GM18526 (cell line): Measurements from ENCODE around the gene RPS23.
A peak's percentile ranks its signal among the peaks of the same experiment; 100 is the strongest.

Source experiments
- POLR2A ChIP-seq: IDR thresholded peaks from 3 replicates; pipeline ENCODE4 v1.6.1; 2011; ENCODE audit not compliant: insufficient read length; ENCODE audit errors: extremely low read depth

Gene RPS23

DNA sequence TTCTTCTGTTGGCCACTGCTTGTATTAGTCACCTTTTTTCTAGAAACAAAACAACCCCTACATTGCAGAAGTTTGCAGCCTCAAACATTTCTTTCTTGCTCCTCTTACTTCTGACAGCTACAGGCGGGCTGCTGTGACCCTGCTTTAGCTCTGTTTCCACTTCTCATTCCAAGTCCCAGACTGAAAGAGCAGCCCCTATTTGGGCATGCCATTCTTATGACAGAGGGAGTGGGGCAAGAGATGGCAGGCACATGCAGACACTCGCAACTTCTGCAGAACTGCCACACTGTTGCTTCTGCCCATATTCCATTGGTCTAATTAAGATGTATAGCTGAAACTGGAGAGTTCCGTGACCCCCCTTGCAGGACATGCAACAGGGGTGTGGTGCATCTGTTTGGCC is 19.6 kb upstream of the RPS23 start:
- TF ChIP-seq POLR2A = no peak

- no peak for TF ChIP-seq POLR2A
These were observed 18.8 kb upstream of the RPS23 start for GRCh38 chr5:82296929-82297328.

DNA sequence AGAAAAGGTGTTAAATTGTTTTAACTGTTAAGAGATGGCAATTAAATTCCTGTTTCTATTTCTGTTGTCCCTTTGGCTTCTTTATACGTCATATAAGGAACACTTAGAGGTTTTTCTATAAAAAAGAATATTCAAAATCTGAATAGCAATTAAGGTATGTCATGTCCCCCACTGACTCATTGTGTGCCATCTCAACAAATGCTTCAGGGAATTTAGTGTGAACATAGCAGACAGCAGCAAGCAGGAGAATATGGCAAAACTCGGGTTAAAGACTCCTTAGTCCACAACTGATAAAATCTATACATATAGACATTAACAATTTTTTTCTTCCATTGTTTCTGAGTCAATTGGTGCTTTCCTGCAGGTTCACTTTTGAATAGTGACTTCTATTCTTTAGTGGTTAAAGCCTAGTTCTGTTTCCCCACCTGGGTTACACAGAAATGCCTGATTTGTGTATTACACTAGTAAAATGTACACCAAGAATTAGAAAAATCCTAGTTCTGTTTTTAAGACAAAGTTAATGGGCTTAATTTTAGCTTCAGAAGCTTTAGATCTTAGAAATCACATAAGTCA is 17.9 kb upstream of the RPS23 start:
- no peak for TF ChIP-seq POLR2A

- TF ChIP-seq POLR2A = no peak
These were observed 17.0 kb upstream of the RPS23 start for GRCh38 chr5:82295144-82295543.

DNA sequence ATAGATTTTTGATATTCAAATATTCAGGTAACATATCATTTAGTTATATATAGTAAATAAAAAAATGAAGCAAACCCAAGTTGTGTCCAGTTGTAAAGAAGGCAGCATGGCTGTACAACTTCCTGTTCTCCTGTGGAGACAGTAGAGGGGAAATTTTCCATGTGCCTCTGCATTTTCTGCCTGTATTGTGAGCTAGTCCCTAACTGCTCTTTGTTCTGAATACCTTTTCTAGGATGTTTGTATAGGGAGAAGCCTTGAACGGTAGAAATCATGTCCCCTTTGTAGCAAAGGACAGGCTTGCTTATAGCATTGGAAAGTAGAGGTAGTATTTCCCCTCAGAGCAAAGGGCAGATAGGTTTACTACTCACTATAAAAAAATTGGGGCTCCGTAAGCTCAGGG is 13.3 kb upstream of the RPS23 start:
- no peak for TF ChIP-seq POLR2A

DNA sequence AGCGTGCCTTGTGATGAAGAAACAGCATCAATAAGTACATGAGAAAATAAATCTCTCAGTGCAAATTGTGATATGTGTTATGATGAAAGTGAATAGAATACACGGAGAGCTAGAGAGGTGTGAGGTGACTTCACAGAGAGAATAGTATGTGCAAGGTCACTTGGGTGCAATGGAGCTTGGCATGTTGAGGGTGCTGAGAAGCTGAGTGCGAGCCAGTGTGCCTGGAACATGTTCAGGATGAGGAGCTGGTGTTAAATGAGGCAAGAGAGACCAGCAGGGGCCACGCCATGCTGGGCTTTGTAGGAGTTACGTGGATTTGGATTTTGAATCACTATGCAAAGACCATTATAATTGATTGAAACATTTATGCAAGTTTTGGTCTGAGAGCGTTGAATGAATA is 12.8 kb upstream of the RPS23 start:
- no peak for TF ChIP-seq POLR2A

DNA sequence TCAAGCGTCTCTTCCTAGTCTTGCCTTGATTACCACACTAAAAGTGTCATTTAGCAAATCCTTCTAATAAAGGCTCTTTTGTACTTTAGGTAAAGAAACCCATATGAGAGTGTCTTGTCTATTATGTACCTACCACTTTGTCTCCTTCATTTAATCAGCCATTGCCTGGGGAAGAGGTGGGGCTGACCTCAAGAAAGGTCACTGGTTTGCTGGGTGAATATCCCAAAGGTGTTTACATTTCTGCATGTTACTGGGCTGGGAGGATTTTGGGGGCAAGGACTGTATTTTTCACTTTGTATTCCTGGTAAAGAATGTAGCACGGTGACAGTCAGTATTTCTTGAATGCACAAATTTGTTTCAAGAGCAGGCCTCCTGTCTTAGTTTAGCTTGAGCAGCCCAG is 11.9 kb upstream of the RPS23 start:
- TF ChIP-seq POLR2A = no peak

- TF ChIP-seq POLR2A = no peak
These were observed 9.5 kb upstream of the RPS23 start for GRCh38 chr5:82287625-82288024.

GRCh38 chr5:82285206-82285605 is 7.1 kb upstream of the RPS23 start:
- TF ChIP-seq POLR2A = no peak

GRCh38 chr5:82283893-82284292 is 5.7 kb upstream of the RPS23 start:
- TF ChIP-seq POLR2A = no peak

GRCh38 chr5:82278711-82279370 is 687 bp upstream of the RPS23 start:
- TF ChIP-seq POLR2A = no peak

DNA sequence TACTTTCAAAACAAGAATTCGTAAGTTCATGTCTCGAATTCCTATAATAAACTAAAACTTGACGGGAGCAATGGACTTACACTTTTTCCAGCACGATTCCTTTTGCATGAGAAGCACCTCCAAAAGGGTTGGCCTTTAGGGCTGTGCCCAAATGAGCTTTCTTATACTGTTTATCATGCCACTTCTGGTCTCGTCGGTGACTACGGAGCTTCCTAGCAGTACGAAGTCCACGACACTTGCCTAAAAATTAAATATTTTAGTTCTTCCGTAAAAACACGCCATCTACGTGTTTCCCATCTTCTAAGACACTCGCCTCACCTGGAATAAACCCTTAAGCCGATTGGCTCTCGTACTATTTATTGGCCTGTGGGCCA is 554 bp downstream of the RPS23 start:
- no peak for TF ChIP-seq POLR2A

DNA sequence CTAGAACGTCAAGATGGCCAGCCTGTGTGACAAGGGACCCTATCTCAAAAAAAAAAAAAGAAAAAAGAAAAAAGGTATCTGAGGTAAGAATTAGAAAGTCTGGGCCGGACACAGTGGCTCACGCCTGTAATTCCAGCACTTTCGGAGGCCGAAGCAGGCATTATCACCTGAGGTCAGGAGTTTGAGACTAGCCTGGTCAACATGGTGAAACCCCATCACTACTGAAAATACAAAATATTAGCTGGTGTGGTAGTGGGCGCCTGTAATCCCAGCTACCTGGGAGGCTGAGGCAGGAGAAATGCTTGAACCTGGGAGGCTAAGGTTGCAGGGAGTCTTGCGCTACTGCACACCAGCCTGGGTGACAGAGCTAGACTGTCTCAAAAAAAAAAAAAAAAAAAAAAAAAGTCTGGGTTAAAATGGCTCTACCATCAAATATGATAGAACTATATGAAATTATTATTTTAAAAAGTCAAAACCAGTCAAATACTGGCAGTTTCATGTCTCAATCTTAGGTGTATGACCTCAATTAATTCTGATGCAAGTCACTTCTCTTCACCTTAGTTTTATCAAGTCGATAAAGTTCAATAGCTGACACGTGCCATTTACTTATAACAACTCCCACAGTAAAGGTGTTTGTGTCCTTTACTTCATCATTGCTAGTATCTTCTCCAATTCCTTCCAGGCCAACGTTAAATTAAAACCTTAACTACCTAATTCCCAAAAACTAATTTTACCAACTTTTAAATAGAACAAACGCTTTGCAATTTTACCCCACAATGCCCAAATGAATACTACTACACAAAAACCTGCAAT is 1.1 kb downstream of the RPS23 start:
- no peak for TF ChIP-seq POLR2A

- TF ChIP-seq POLR2A = no peak
These were observed 2.9 kb downstream of the RPS23 start for GRCh38 chr5:82275216-82275664.

- TF ChIP-seq POLR2A = peak; percentile 9
These were observed 3.6 kb downstream of the RPS23 start for GRCh38 chr5:82274343-82275211.
